HG02623 (cell line): ENCODE measurements around the gene LHX5.
"Not testable (repeated sequence)": the region's sequence is repeated elsewhere in the genome, so short reads cannot be mapped to it uniquely, and the experiment has no call there.

Source experiments
- ATAC-seq: cut with Tn5 transposase; IDR thresholded peaks from one replicate; pipeline ENCODE4 v1.9.1; 2021; ENCODE audit warnings: moderate library complexity; ENCODE audit not compliant: unreplicated experiment

Gene LHX5

DNA sequence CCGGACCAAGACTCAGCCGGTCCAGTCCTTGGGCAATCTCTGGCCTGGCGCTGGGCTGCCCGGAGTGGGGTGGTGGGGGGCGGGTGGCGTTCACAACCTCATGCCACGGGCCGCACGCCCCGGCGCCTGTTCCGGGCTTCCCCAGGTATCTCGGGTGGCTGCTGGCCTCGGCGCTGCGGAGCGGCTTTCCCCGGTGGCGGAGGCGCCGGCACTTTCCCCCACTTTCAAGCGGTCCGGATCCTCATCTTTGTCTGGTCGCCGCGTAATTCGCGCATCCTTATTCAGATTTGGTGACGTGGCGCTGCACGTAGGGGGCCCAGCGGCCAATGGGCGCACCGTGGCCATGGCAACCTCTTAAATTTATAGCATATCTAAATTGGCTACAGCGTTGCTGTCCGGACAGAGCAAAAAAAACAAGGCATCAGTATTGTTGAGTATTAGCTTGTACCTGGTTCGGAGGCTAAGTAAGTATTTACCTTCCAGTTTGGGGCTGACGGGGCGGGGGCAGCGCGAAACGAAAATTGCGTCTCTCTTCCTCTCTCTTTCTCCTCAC lies at the start of gene LHX5:
TSS of gene LHX5 (minus strand) at position 253 of the 553 bp plus-strand sequence. CDS start 373 bp downstream, outside the sequence.
- no peak for ATAC-seq

DNA sequence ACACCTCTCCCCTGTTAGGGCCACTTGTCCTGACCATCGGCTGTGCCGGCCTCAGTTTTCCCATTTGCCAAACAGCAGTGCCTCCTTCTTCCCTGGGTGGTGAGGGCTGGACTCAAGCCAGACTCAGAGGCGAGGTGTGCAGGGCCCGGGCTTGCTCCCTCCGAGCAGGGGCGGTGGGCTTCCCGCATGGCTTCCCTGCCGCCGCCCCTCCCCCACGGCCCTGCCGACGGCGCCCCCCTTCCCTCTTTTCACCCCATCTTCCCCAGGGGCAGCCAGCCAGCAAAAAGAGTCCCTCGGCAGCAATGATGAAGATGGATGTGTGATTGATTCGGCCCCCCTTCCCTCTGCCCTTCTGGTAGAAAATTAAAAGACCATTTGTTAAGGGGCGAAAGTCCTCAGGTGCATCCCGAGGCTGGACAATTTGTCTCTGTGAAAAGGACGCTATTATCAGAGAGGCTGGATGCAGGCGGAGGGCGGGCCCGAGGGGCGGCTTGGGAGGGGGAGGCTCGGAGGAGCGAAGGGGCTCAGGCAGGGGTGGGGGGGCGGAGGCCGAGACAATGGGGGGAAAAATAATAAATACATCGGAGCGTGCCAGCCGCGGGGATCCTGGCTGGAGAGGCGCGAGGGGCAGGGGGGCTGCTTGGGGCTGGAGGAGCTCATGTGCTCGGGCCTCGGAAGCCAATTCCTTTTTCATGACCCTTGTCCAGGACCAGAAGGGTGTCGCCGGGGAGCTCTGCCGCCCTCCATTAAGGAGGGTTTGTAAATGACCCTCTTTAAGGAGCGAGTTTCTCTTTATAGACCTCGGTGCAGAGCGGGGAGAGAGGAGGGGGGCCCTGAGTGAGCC lies 48.0 kb upstream of the LHX5 start:
- ATAC-seq: no peak

- ATAC-seq: no peak
Observed at GRCh38 chr12:113515082-113515856, 43.6 kb upstream of the LHX5 start.

DNA sequence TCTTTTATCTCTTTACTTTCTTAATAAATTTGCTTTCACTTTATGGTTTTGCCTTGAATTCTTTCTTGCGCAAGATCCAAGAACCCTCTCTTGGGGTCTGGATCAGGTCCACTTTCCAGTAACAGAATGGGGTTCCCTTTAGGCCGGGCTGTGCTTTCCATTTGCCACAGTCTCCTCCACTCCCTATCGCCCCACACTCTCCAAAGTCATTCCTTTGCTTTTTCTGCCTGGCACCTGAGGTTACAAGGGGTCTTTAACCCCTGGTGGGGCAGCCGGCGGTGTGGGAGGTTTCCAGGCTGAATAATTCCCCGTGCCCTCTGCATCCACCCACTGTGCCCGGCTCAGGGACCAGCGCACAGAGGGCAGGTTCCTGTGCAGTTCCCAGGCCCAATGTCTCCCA lies 42.9 kb upstream of the LHX5 start:
- ATAC-seq: no peak

DNA sequence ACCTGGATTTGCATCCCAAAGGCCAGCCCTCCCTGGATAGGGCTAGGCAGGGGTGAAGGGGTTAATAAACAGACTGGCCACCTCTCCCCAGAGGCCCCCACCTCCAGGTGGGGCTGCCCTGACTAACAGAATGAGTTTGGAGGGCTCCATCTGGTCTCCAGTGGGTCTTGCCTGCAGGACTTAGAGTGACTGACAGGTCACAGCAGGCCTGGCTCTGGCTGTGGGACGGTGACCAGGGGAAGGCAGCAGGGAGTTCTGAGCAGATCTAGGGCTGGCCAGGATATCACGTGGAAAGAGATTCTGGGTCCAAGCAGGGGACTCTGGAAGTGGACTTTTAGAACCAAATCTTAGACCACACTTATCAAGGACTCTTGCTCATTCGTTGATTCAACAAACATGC lies 40.9 kb upstream of the LHX5 start:
- no peak for ATAC-seq

GRCh38 chr12:113506867-113507266 lies 35.2 kb upstream of the LHX5 start:
- ATAC-seq: no peak

DNA sequence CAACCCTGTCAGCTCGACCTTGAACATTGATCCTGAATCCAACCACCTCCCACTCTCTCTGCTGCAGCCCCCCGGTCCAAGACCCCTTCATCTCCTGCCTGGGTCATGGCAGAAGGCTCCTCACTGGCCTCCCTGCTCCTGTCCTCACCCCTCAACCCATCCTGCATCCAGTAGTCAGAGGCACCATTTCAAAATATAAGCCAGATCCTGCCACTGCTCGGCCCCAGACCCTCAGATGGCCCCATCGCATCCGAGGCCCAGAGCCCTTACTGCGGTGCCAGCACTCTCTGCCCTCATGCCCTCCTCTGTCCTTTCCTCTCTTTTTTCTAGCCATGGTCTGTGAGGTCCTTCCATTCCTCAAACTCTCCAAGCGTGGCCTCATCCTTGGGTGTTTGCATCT lies 34.3 kb upstream of the LHX5 start:
- ATAC-seq: no peak

GRCh38 chr12:113504917-113505316 lies 33.2 kb upstream of the LHX5 start:
- ATAC-seq: no peak

GRCh38 chr12:113500782-113501311 lies 29.2 kb upstream of the LHX5 start:
- no peak for ATAC-seq

- ATAC-seq: no peak
Observed at GRCh38 chr12:113500306-113500675, 28.6 kb upstream of the LHX5 start.

- no peak for ATAC-seq
Observed at GRCh38 chr12:113498490-113498889, 26.8 kb upstream of the LHX5 start.

GRCh38 chr12:113497693-113498092 lies 26.0 kb upstream of the LHX5 start:
- ATAC-seq: no peak

- not testable (repeated sequence) for ATAC-seq
Observed at GRCh38 chr12:113495941-113496340, 24.3 kb upstream of the LHX5 start.

DNA sequence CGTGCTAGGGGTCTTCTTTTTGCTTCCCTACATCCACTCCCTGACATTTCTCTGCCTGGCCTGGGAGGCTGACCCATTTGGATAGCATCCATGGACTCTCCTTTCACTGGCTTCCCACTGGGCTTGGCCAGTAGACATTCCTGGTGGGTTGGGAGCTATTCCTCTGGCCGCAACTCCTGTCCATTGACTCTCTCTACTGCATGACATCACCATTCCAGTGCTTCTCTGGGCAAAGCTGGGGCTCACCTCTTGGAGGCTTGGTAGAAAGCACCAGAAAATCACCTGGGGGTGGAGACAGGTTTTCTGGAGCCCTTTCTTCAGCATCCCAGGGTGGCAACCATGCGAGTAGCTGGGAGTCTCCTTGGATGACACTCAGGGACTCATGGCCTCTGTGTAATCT lies 16.7 kb upstream of the LHX5 start:
- ATAC-seq: no peak

DNA sequence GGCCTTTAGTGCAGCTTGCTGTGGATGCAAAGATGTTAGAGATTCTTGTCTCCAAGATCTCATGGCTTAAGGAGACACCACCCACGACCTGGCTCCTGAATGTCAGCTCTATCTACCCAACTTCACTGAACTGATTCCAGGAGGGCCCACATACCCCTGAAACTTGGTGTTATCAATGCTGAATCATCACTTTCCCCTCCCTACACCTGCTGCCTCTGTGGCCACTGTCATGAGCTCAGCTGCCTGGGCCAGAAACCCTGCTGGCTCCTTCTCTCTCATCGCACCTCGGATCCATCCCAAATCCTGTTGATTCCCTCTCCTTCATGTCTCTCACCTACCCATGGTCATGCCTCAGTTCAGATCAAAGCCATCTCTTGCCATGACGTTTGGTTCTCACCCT lies 15.1 kb upstream of the LHX5 start:
- no peak for ATAC-seq

DNA sequence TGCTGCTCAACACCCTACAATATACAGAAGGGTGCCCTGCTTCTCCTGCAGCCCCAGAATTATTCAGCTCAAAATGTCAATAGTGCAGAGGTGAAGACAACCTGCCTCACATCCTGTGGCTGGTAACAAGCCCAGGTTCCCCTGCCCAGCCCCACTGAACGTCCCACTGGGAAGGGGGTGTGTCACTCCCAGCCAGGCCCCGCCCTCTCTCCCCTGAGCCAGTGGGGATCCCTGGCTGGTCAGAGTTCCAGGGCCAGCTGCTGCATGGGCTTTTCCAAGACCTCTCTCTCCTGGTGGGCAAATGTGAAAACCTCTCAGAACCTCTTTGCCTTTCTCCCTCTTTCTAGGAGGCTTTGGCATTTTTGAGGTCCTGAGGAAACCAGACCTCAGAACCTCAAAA lies 13.7 kb upstream of the LHX5 start:
- no peak for ATAC-seq

DNA sequence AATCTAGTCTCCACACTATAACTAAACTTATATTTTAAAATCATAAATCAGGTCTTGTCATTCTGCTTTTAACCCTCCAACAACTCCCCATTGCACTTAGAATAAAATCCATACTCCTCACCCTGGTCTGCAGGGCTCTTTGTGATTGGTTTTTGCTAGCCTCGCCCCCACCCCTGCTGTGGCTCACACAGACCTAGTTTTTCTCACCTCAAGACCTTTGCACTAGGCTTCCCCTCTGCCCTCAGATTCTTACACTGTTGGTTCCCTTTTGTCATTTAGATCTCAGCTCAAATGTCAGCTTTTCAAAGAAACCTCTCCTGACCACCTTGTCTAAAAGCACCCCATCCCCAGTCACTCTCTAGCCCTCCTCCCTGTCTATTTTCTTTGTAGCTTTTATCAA lies 10.7 kb upstream of the LHX5 start:
- ATAC-seq: no peak

- no peak for ATAC-seq
Observed at GRCh38 chr12:113480336-113480971, 8.8 kb upstream of the LHX5 start.

DNA sequence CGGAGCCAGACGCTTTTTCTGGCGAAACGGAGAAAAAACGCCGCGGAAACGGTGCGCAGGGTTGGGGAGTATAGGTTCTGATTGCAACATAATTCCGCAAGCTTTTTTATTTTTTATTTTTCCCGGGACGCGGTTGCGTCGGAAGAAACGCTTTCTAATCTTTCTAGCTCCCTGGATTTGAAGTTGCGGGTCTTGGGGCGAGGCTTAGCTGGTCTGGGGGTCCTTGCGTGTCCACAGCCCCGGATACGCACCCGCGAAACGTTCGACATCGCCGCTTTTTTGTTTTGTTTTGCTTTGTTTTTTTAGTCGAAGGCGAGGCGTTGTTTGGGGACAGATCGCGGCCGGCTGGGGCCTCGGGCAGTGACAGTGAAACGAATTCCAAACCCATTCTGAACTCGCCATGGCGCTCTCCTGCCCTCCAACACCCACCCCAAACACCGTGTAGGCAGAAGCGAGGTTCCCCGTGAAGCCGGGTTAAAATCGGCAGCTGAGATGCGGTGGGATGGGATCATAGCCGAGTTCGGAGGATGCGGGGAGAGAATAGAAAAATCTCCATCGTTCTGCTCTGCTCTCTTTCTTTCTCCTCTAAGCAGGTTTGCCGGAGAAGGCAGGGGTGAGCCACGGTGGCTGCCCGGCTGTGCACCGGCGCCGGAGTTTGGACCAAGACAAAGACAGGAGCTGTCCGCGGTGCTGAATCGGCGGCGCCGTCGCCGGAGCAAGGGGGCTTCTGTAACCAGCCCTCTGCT lies 8.1 kb upstream of the LHX5 start:
- ATAC-seq: no peak

GRCh38 chr12:113479216-113479589 lies 7.5 kb upstream of the LHX5 start:
- no peak for ATAC-seq
